K562 (cell line): ENCODE measurements around the gene WSCD2. TPM values are rescaled to one million over a fixed set of nuclear protein-coding genes. Genes with fewer than 3 reads are reported as not detected.

ENCODE experiments used
- ATF7 ChIP-seq: fragments of 450-650 bp; IDR thresholded peaks from 2 replicates; pipeline ENCODE4 v1.7.1; 2014; ENCODE audit warnings: mild to moderate bottlenecking, moderate library complexity
- JUND ChIP-seq, 2 experiments: IDR thresholded peaks; 2 replicates in 1 of 2; 3 replicates in 1 of 2; pipeline ENCODE4 v1.6.1; 2011; ENCODE audit warnings: borderline replicate concordance in 2 of 2, low read depth in 2 of 2, low read length in 2 of 2, improper control_type of control experiment in 1 of 2, missing biosample characterization in 1 of 2, missing genetic modification characterization in 1 of 2, missing genetic modification reagents in 1 of 2
- SPI1 ChIP-seq: IDR thresholded peaks from 2 replicates; pipeline ENCODE4 v1.6.1; 2011; ENCODE audit warnings: low read depth, low read length, control low read depth, borderline replicate concordance
- ZNF444 ChIP-seq: fragments of 250-450 bp; sonication (Bioruptor Pico); IDR thresholded peaks from 2 replicates; pipeline ENCODE4 v1.4.0; 2020; ENCODE audit warnings: mild to moderate bottlenecking, moderate library complexity
- polyA plus RNA-seq, 8 experiments: library from polyadenylated mRNA; depleted of rRNA in 4 of 8; stranded (reverse) in 5 of 8; unstranded in 3 of 8; fragments of >200 nt; fragmentation: Nextera tagmentation in 2 of 8; fragmentation: Illumina TruSeq in 1 of 8; extraction: Ambion mirVana in 2 of 8; extraction: Trizol in 1 of 8; gene quantifications; 2 replicates each; pipeline versions ENCODE4 v1.2.1 to v1.2.3, GENCODE V29; 2011 to 2014; ENCODE audit warnings: inconsistent platforms in 1 of 8, missing spikeins in 1 of 8
- total RNA-seq, 7 experiments: library from RNA; depleted of rRNA in 6 of 7; stranded (reverse); fragments of >200 nt in 6 of 7; fragmentation: Illumina TruSeq in 2 of 7; extraction: Trizol in 2 of 7; gene quantifications; 2 replicates each; pipeline versions ENCODE4 v1.2.1 to v1.2.3, GENCODE V29; 2011 to 2021; ENCODE audit warnings: low replicate concordance in 1 of 7
- TF ChIP-seq, protein P1 (sequence below): fragments of 450-650 bp; IDR thresholded peaks from 2 replicates; pipeline ENCODE4 v1.6.1; 2016; ENCODE audit warnings: mild to moderate bottlenecking, moderate library complexity

Gene WSCD2
- total and polyA plus RNA-seq, 9 of the 15 experiments (the other 6 are each of a cell fraction or from before 2014, with no cell fraction given) = 0.72 to 14.1 (median 4.0) TPM

- TF ChIP-seq, protein P1, sequence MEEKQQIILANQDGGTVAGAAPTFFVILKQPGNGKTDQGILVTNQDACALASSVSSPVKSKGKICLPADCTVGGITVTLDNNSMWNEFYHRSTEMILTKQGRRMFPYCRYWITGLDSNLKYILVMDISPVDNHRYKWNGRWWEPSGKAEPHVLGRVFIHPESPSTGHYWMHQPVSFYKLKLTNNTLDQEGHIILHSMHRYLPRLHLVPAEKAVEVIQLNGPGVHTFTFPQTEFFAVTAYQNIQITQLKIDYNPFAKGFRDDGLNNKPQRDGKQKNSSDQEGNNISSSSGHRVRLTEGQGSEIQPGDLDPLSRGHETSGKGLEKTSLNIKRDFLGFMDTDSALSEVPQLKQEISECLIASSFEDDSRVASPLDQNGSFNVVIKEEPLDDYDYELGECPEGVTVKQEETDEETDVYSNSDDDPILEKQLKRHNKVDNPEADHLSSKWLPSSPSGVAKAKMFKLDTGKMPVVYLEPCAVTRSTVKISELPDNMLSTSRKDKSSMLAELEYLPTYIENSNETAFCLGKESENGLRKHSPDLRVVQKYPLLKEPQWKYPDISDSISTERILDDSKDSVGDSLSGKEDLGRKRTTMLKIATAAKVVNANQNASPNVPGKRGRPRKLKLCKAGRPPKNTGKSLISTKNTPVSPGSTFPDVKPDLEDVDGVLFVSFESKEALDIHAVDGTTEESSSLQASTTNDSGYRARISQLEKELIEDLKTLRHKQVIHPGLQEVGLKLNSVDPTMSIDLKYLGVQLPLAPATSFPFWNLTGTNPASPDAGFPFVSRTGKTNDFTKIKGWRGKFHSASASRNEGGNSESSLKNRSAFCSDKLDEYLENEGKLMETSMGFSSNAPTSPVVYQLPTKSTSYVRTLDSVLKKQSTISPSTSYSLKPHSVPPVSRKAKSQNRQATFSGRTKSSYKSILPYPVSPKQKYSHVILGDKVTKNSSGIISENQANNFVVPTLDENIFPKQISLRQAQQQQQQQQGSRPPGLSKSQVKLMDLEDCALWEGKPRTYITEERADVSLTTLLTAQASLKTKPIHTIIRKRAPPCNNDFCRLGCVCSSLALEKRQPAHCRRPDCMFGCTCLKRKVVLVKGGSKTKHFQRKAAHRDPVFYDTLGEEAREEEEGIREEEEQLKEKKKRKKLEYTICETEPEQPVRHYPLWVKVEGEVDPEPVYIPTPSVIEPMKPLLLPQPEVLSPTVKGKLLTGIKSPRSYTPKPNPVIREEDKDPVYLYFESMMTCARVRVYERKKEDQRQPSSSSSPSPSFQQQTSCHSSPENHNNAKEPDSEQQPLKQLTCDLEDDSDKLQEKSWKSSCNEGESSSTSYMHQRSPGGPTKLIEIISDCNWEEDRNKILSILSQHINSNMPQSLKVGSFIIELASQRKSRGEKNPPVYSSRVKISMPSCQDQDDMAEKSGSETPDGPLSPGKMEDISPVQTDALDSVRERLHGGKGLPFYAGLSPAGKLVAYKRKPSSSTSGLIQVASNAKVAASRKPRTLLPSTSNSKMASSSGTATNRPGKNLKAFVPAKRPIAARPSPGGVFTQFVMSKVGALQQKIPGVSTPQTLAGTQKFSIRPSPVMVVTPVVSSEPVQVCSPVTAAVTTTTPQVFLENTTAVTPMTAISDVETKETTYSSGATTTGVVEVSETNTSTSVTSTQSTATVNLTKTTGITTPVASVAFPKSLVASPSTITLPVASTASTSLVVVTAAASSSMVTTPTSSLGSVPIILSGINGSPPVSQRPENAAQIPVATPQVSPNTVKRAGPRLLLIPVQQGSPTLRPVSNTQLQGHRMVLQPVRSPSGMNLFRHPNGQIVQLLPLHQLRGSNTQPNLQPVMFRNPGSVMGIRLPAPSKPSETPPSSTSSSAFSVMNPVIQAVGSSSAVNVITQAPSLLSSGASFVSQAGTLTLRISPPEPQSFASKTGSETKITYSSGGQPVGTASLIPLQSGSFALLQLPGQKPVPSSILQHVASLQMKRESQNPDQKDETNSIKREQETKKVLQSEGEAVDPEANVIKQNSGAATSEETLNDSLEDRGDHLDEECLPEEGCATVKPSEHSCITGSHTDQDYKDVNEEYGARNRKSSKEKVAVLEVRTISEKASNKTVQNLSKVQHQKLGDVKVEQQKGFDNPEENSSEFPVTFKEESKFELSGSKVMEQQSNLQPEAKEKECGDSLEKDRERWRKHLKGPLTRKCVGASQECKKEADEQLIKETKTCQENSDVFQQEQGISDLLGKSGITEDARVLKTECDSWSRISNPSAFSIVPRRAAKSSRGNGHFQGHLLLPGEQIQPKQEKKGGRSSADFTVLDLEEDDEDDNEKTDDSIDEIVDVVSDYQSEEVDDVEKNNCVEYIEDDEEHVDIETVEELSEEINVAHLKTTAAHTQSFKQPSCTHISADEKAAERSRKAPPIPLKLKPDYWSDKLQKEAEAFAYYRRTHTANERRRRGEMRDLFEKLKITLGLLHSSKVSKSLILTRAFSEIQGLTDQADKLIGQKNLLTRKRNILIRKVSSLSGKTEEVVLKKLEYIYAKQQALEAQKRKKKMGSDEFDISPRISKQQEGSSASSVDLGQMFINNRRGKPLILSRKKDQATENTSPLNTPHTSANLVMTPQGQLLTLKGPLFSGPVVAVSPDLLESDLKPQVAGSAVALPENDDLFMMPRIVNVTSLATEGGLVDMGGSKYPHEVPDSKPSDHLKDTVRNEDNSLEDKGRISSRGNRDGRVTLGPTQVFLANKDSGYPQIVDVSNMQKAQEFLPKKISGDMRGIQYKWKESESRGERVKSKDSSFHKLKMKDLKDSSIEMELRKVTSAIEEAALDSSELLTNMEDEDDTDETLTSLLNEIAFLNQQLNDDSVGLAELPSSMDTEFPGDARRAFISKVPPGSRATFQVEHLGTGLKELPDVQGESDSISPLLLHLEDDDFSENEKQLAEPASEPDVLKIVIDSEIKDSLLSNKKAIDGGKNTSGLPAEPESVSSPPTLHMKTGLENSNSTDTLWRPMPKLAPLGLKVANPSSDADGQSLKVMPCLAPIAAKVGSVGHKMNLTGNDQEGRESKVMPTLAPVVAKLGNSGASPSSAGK = peak; percentile 35; the same call in 1 of the 2 replicates
- TF ChIP-seq SPI1 (peak; percentile 48; the same call in 1 of the 2 replicates), ZNF444 (CRISPR knock-in tag) (no peak), JUND (IDR thresholded peaks at IDR 0.05; ENCODE audit: borderline replicate concordance, low read depth, low read length) (no peak), JUND (tag; IDR thresholded peaks at IDR 0.05; ENCODE audit: borderline replicate concordance, low read depth, low read length) (peak; percentile 46; the same call in 1 of the 3 replicates), ATF7 (peak; percentile 44; the same call in 1 of the 2 replicates)
These were observed 139.3 kb downstream of the WSCD2 start (continued) for GRCh38 chr12:108268397-108268796.
